Smooth muscle cell (in vitro differentiated cells): ENCODE results near the gene OR9I1. TPM values are rescaled to one million over a fixed set of nuclear protein-coding genes. Genes with fewer than 3 reads are reported as not detected.

Source experiments
- DNase-seq: peaks from one replicate; lab custom pipeline; 2025; ENCODE audit not compliant: unreplicated experiment; lab: John Stamatoyannopoulos, UW
- H2AFZ ChIP-seq: fragments of 200-600 bp; sonication (generic); 2 replicates; pipeline ENCODE4 v1.6.0; 2016; ENCODE audit warnings: antibody characterized with exemption, low read depth, mild to moderate bottlenecking
- H3F3A ChIP-seq: fragments of 200-600 bp; sonication (generic); 2 replicates; pipeline ENCODE4 v1.6.0; 2017; ENCODE audit warnings: antibody characterized with exemption, low read depth
- H3K27ac ChIP-seq: fragments of 200-600 bp; sonication (generic); 2 replicates; pipeline ENCODE4 v1.5.1; 2016; ENCODE audit warnings: low read depth, mild to moderate bottlenecking
- H3K27me3 ChIP-seq: fragments of 200-600 bp; sonication (generic); 2 replicates; pipeline ENCODE4 v1.6.1; 2016; ENCODE audit warnings: low read depth, mild to moderate bottlenecking
- H3K36me3 ChIP-seq: fragments of 200-600 bp; sonication (generic); 2 replicates; pipeline ENCODE4 v1.5.1; 2016; ENCODE audit warnings: low read depth
- H3K4me1 ChIP-seq: fragments of 200-600 bp; sonication (generic); 2 replicates; pipeline ENCODE4 v1.5.1; 2016; ENCODE audit warnings: low read depth
- H3K4me2 ChIP-seq: fragments of 200-600 bp; sonication (generic); 2 replicates; pipeline ENCODE4 v1.6.0; 2016; ENCODE audit warnings: mild to moderate bottlenecking
- H3K4me3 ChIP-seq: fragments of 200-600 bp; sonication (generic); 2 replicates; pipeline ENCODE4 v1.5.1; 2016; ENCODE audit warnings: mild to moderate bottlenecking
- H3K79me2 ChIP-seq: fragments of 200-600 bp; sonication (generic); 2 replicates; pipeline ENCODE4 v1.6.0; 2016; ENCODE audit warnings: low read depth, mild to moderate bottlenecking
- H3K9ac ChIP-seq: fragments of 200-600 bp; sonication (generic); 2 replicates; pipeline ENCODE4 v1.6.0; 2016; ENCODE audit warnings: low read depth
- H3K9me3 ChIP-seq: fragments of 200-600 bp; sonication (generic); replicated peaks from 2 replicates; pipeline ENCODE4 v1.5.1; 2016; ENCODE audit warnings: low read depth
- H4K20me1 ChIP-seq: fragments of 200-600 bp; sonication (generic); 2 replicates; pipeline ENCODE4 v1.6.0; 2016; ENCODE audit warnings: low read depth
- CTCF ChIP-seq: fragments of 200-600 bp; sonication (generic); IDR thresholded peaks from 2 replicates; pipeline ENCODE4 v1.5.1; 2017; ENCODE audit warnings: borderline replicate concordance, mild to moderate bottlenecking, antibody characterized with exemption; ENCODE audit not compliant: insufficient read depth, poor library complexity, severe bottlenecking
- WGBS: methylation state at CpG from one replicate; pipeline ENCODE4 v1.1.7; 2016; ENCODE audit warnings: low lambda C conversion rate; 5-methylcytosine and 5-hydroxymethylcytosine counted together
- polyA plus RNA-seq: library from polyadenylated mRNA; unstranded; fragments of >200 nt; fragmentation: Nextera tagmentation; extraction: Ambion mirVana; gene quantifications from 2 replicates; pipeline ENCODE4 v1.2.1, GENCODE V29; 2016
- total RNA-seq: library from RNA; depleted of rRNA; stranded (reverse); fragments of >200 nt; gene quantifications from 2 replicates; pipeline ENCODE4 v1.2.3, GENCODE V29; 2014

Gene OR9I1
- total and polyA plus RNA-seq, 2 experiments from 2014 or later: not detected

- no peaks in the 10 kb centered on the region for H3K36me3 ChIP-seq
- 87% methylated on average over 4 of the region's 4 CpGs for WGBS
- no peak overlapping the region for H2AFZ ChIP-seq
- H3K4me2 ChIP-seq: no peak overlapping the region
- no peaks in the 10 kb centered on the region for H3K27me3 ChIP-seq
- no peaks in the 10 kb centered on the region for H3K79me2 ChIP-seq
- no peak overlapping the region for H3K9ac ChIP-seq
- no peaks in the 10 kb centered on the region for H3F3A ChIP-seq
- DNase-seq: no peak
- H4K20me1 ChIP-seq: no peaks in the 10 kb centered on the region
- H3K4me1 ChIP-seq: no peaks in the 10 kb centered on the region
- no peak overlapping the region for H3K27ac ChIP-seq
- no peak overlapping the region for H3K4me3 ChIP-seq
- no peaks in the 10 kb centered on the region for H3K9me3 ChIP-seq
- no peak for TF ChIP-seq CTCF
Measured at GRCh38 chr11:58164389-58164788, 39.1 kb upstream of the OR9I1 start.

GRCh38 chr11:58152781-58153180 is 27.5 kb upstream of the OR9I1 start:
- H2AFZ ChIP-seq: no peak overlapping the region
- no peak for DNase-seq
- no peak overlapping the region for H3K9ac ChIP-seq
- H3K27me3 ChIP-seq: no peaks in the 10 kb centered on the region
- no peaks in the 10 kb centered on the region for H3F3A ChIP-seq
- H3K4me1 ChIP-seq: no peaks in the 10 kb centered on the region
- no peak overlapping the region for H3K4me3 ChIP-seq
- WGBS: 76% methylated on average over 3 of the region's 3 CpGs
- H3K9me3 ChIP-seq: no peaks in the 10 kb centered on the region
- no peaks in the 10 kb centered on the region for H4K20me1 ChIP-seq
- no peaks in the 10 kb centered on the region for H3K79me2 ChIP-seq
- no peak overlapping the region for H3K4me2 ChIP-seq
- no peaks in the 10 kb centered on the region for H3K36me3 ChIP-seq
- TF ChIP-seq CTCF: no peak
- no peak overlapping the region for H3K27ac ChIP-seq

- Histone ChIP-seq H3K27me3 (no peaks in the 10 kb centered on the region), H3K4me2 (no peak overlapping the region), H3K4me1 (no peaks in the 10 kb centered on the region), H3K4me3 (no peak overlapping the region), H4K20me1 (no peaks in the 10 kb centered on the region), H3K9me3 (no peaks in the 10 kb centered on the region), H2AFZ (no peak overlapping the region), H3F3A (no peaks in the 10 kb centered on the region), H3K9ac (no peak overlapping the region), H3K27ac (no peak overlapping the region), H3K36me3 (no peaks in the 10 kb centered on the region), H3K79me2 (no peaks in the 10 kb centered on the region)
- no peak for TF ChIP-seq CTCF
- 81% methylated on average over 1 of the region's 1 CpG for WGBS
- no peak for DNase-seq
Measured at GRCh38 chr11:58142761-58143160, 17.4 kb upstream of the OR9I1 start.

GRCh38 chr11:58135171-58135570 is 9.8 kb upstream of the OR9I1 start:
- H3K36me3 ChIP-seq: no peaks in the 10 kb centered on the region
- TF ChIP-seq CTCF: no peak
- no peaks in the 10 kb centered on the region for H3F3A ChIP-seq
- no peak overlapping the region for H3K9ac ChIP-seq
- no peak for DNase-seq
- no peaks in the 10 kb centered on the region for H3K79me2 ChIP-seq
- H3K27ac ChIP-seq: no peak overlapping the region
- H4K20me1 ChIP-seq: no peaks in the 10 kb centered on the region
- no peak overlapping the region for H3K4me3 ChIP-seq
- no peaks in the 10 kb centered on the region for H3K4me1 ChIP-seq
- H2AFZ ChIP-seq: no peak overlapping the region
- 83% methylated on average over 1 of the region's 1 CpG for WGBS
- H3K4me2 ChIP-seq: no peak overlapping the region
- no peaks in the 10 kb centered on the region for H3K27me3 ChIP-seq
- no peaks in the 10 kb centered on the region for H3K9me3 ChIP-seq
